GM19351 (cell line): ENCODE measurements around the gene FAM107B.

Experiments used
- ATAC-seq: cut with Tn5 transposase; IDR thresholded peaks from one replicate; pipeline ENCODE4 v1.9.1; 2021; ENCODE audit warnings: mild to moderate bottlenecking, moderate library complexity; ENCODE audit not compliant: unreplicated experiment

FAM107B gene

GRCh38 chr10:14563359-14563940, 211.2 kb downstream of the FAM107B start:
- ATAC-seq: no peak

- ATAC-seq: no peak
These were observed 211.7 kb downstream of the FAM107B start for GRCh38 chr10:14563076-14563336.

- ATAC-seq: no peak
These were observed 212.2 kb downstream of the FAM107B start for GRCh38 chr10:14562218-14563075.

- no peak for ATAC-seq
These were observed 213.6 kb downstream of the FAM107B start for GRCh38 chr10:14560791-14561765.

- ATAC-seq: no peak
These were observed 214.4 kb downstream of the FAM107B start for GRCh38 chr10:14560274-14560673.

- no peak for ATAC-seq
These were observed 216.7 kb downstream of the FAM107B start for GRCh38 chr10:14558025-14558424.

GRCh38 chr10:14557567-14557966, 217.1 kb downstream of the FAM107B start:
- no peak for ATAC-seq

- ATAC-seq: peak; percentile 40
These were observed 218.3 kb downstream of the FAM107B start for GRCh38 chr10:14556285-14556956.

- ATAC-seq: no peak
These were observed 218.9 kb downstream of the FAM107B start for GRCh38 chr10:14555807-14556206.

- no peak for ATAC-seq
These were observed 220.0 kb downstream of the FAM107B start for GRCh38 chr10:14554491-14555205.

- ATAC-seq: no peak
These were observed 220.6 kb downstream of the FAM107B start for GRCh38 chr10:14554091-14554490.

GRCh38 chr10:14553448-14553847, 221.2 kb downstream of the FAM107B start:
- ATAC-seq: no peak

- no peak for ATAC-seq
These were observed 222.7 kb downstream of the FAM107B start for GRCh38 chr10:14552015-14552414.

- ATAC-seq: no peak
These were observed 224.2 kb downstream of the FAM107B start for GRCh38 chr10:14550471-14550981.

GRCh38 chr10:14549496-14549895, 225.2 kb downstream of the FAM107B start:
- ATAC-seq: no peak

- no peak for ATAC-seq
These were observed 225.7 kb downstream of the FAM107B start for GRCh38 chr10:14548970-14549369.

GRCh38 chr10:14548474-14548873, 226.2 kb downstream of the FAM107B start:
- no peak for ATAC-seq

GRCh38 chr10:14547816-14548215, 226.9 kb downstream of the FAM107B start:
- ATAC-seq: no peak

- ATAC-seq: no peak
These were observed 228.9 kb downstream of the FAM107B start for GRCh38 chr10:14545827-14546226.

GRCh38 chr10:14543904-14544210, 230.8 kb downstream of the FAM107B start:
- ATAC-seq: no peak
